GM12878 (cell line): ENCODE measurements around the gene CXXC5. TPM values are rescaled to one million over a fixed set of nuclear protein-coding genes. Genes with fewer than 3 reads are reported as not detected.

Experiments
- ATAC-seq: fragments of 200-7000 bp; cut with Tn5 transposase; 3 replicates; pipeline ENCODE4 v1.9.1; 2020; ENCODE audit warnings: mild to moderate bottlenecking, moderate library complexity
- BruUV-seq: library from RNA; stranded (reverse); fragments of 400-500 nt; replicated peaks from 2 replicates; lab custom pipeline; 2021; lab: Mats Ljungman, UMichigan
- CTCF ChIA-PET: fragments of 300-600 bp; sonication (Branson Sonifier 250); formaldehyde crosslinking; extraction: SDS; loops from one replicate; lab custom pipeline; 2021; ENCODE audit warnings: inconsistent platforms; lab: Yijun Ruan, JAX
- POLR2A ChIA-PET: fragments of 350-600 bp; formaldehyde crosslinking; extraction: SDS; loops from one replicate; lab custom pipeline; 2021; ENCODE audit warnings: inconsistent platforms; lab: Charles Lee
- RAD21 ChIA-PET: fragments of 300-600 bp; sonication (Branson Sonifier 250); formaldehyde crosslinking; loops from one replicate; lab custom pipeline; 2023; ENCODE audit warnings: antibody characterized with exemption; ENCODE audit not compliant: unreplicated experiment; lab: Charles Lee
- SMC1A ChIA-PET: fragments of 300-600 bp; sonication (Branson Sonifier 250); formaldehyde crosslinking; loops from one replicate; lab custom pipeline; 2023; ENCODE audit not compliant: unreplicated experiment, uncharacterized antibody; lab: Charles Lee
- DNase-seq: peaks from one replicate; pipeline ENCODE4 v3.0.0-alpha.2; 2011; ENCODE audit warnings: low read depth, low spot score
- FAIRE-seq: peaks from 3 replicates; lab custom pipeline; 2011; peaks lifted over from hg19 to GRCh38; lab: Jason Lieb, UNC
- H2AFZ ChIP-seq: 2 replicates; pipeline ENCODE4 v1.6.0; 2011; ENCODE audit warnings: low read depth, low read length, control low read depth; ENCODE audit not compliant: control insufficient read depth
- H3K27ac ChIP-seq: 2 replicates; pipeline ENCODE4 v1.5.1; 2011; ENCODE audit warnings: control low read depth; ENCODE audit not compliant: control insufficient read depth, insufficient read depth
- H3K27me3 ChIP-seq, 2 experiments: replicated peaks in 1 of 2; 2 replicates each; pipeline versions ENCODE4 v1.6.0 to v1.6.1; 2011; ENCODE audit warnings: low read length in 1 of 2; ENCODE audit not compliant: control insufficient read depth in 2 of 2, insufficient read depth in 2 of 2
- H3K36me3 ChIP-seq, 2 experiments: 2 replicates each; pipeline ENCODE4 v1.5.1; 2011; ENCODE audit warnings: low read length in 1 of 2; ENCODE audit not compliant: control insufficient read depth in 2 of 2, insufficient read depth in 2 of 2
- H3K4me1 ChIP-seq: 2 replicates; pipeline ENCODE4 v1.6.1; 2011; ENCODE audit warnings: mild to moderate bottlenecking, low read length, moderate library complexity, mixed read lengths; ENCODE audit not compliant: control insufficient read depth, insufficient read depth
- H3K4me2 ChIP-seq: 2 replicates; pipeline ENCODE4 v1.6.0; 2011; ENCODE audit warnings: control low read depth; ENCODE audit not compliant: control insufficient read depth, insufficient read depth
- H3K4me3 ChIP-seq: fragments of 200-600 bp; sonication (generic); 2 replicates; pipeline ENCODE4 v1.5.1; 2016
- H3K79me2 ChIP-seq: 2 replicates; pipeline ENCODE4 v1.6.0; 2011; ENCODE audit warnings: low read length; ENCODE audit not compliant: control insufficient read depth, insufficient read depth
- H3K9ac ChIP-seq: 2 replicates; pipeline ENCODE4 v1.8.0; 2011; ENCODE audit warnings: low read length, control low read depth, mixed read lengths; ENCODE audit not compliant: control insufficient read depth, insufficient read depth
- H3K9me3 ChIP-seq: replicated peaks from 3 replicates; pipeline ENCODE4 v1.5.1; 2011; ENCODE audit warnings: mild to moderate bottlenecking, low read length; ENCODE audit not compliant: control insufficient read depth, insufficient read depth
- H4K20me1 ChIP-seq: 2 replicates; pipeline ENCODE4 v1.6.0; 2011; ENCODE audit not compliant: control insufficient read depth, insufficient read depth
- BMI1 ChIP-seq: fragments of 450-650 bp; IDR thresholded peaks from 2 replicates; pipeline ENCODE4 v1.6.1; 2016; ENCODE audit warnings: mild to moderate bottlenecking, moderate library complexity, borderline replicate concordance
- CBFB ChIP-seq: IDR thresholded peaks from 2 replicates; pipeline ENCODE4 v1.6.1; 2016; ENCODE audit warnings: antibody characterized with exemption, low read depth
- CHD2 ChIP-seq: IDR thresholded peaks from 2 replicates; pipeline ENCODE4 v1.6.1; 2011; ENCODE audit warnings: low read depth, low read length, improper control_type of control experiment, borderline replicate concordance
- CREB1 ChIP-seq: IDR thresholded peaks from 2 replicates; pipeline ENCODE4 v1.6.1; 2012; ENCODE audit warnings: low read depth, mild to moderate bottlenecking, inconsistent platforms
- ELK1 ChIP-seq: IDR thresholded peaks from 2 replicates; pipeline ENCODE4 v1.6.1; 2012; ENCODE audit warnings: low read depth, low read length, improper control_type of control experiment
- HDAC2 ChIP-seq: fragments of 200-600 bp; sonication (generic); IDR thresholded peaks from 2 replicates; pipeline ENCODE4 v1.6.1; 2017
- MYB ChIP-seq: fragments of 150-350 bp; IDR thresholded peaks from 2 replicates; pipeline ENCODE4 v1.6.1; 2014; ENCODE audit warnings: mild to moderate bottlenecking, low read depth, low read length, borderline replicate concordance
- NFYA ChIP-seq: IDR thresholded peaks from 2 replicates; pipeline ENCODE4 v1.6.1; 2011; ENCODE audit warnings: low read depth, mild to moderate bottlenecking, low read length, improper control_type of control experiment, borderline replicate concordance
- PML ChIP-seq: IDR thresholded peaks from 2 replicates; pipeline ENCODE4 v1.6.1; 2012; ENCODE audit warnings: low read length, inconsistent platforms
- RBBP5 ChIP-seq: fragments of 200-600 bp; sonication (generic); conservative IDR thresholded peaks from 2 replicates; pipeline ENCODE4 v1.6.1; 2016
- RCOR1 ChIP-seq: conservative IDR thresholded peaks from 2 replicates; pipeline ENCODE4 v1.6.1; 2012; ENCODE audit warnings: low read depth, low read length, improper control_type of control experiment
- RFX5 ChIP-seq: IDR thresholded peaks from 2 replicates; pipeline ENCODE4 v1.6.1; 2011; ENCODE audit warnings: low read depth, low read length, improper control_type of control experiment
- RUNX3 ChIP-seq: IDR thresholded peaks from 2 replicates; pipeline ENCODE4 v1.6.1; 2012; ENCODE audit warnings: low read length, inconsistent platforms
- SUPT20H ChIP-seq: IDR thresholded peaks from 2 replicates; pipeline ENCODE4 v1.6.1; 2011; ENCODE audit warnings: low read depth, mild to moderate bottlenecking, low read length, moderate library complexity, borderline replicate concordance; ENCODE audit not compliant: control insufficient read depth
- TAF1 ChIP-seq: IDR thresholded peaks from 2 replicates; pipeline ENCODE4 v1.6.1; 2011; ENCODE audit warnings: mild to moderate bottlenecking, low read depth, low read length, borderline replicate concordance
- TBL1XR1 ChIP-seq: IDR thresholded peaks from 2 replicates; pipeline ENCODE4 v1.6.1; 2012; ENCODE audit warnings: low read depth, low read length, improper control_type of control experiment
- TCF7 ChIP-seq: IDR thresholded peaks from 2 replicates; pipeline ENCODE4 v1.6.1; 2014; ENCODE audit warnings: antibody characterized with exemption, borderline replicate concordance
- WGBS: methylation state at CpG from one replicate; pipeline ENCODE4 v1.1.6; 2016; ENCODE audit warnings: low lambda C conversion rate; ENCODE audit not compliant: insufficient replicate concordance, insufficient coverage; ENCODE audit errors: missing lambda C conversion rate; 5-methylcytosine and 5-hydroxymethylcytosine counted together
- in situ Hi-C: fragments of 300-500 bp; cut with MboI; formaldehyde crosslinking; loops from 9 replicates; pipeline ENCODE4 v1.14.3; 2018; ENCODE audit warnings: mixed read lengths
- intact Hi-C: fragments of 100-400 bp; cut with micrococcal nuclease; formaldehyde crosslinking; loops from one replicate; pipeline ENCODE4 v1.14.2; 2022; ENCODE audit not compliant: unreplicated experiment
- polyA plus RNA-seq, 11 experiments: library from polyadenylated mRNA; depleted of rRNA in 4 of 11; unstranded in 6 of 11; stranded (reverse) in 5 of 11; fragments of >200 nt; fragmentation: Nextera tagmentation in 4 of 11; fragmentation: Illumina TruSeq in 1 of 11; extraction: Ambion mirVana in 4 of 11; extraction: Trizol in 1 of 11; gene quantifications; 1 replicate in 1 of 11; 2 replicates in 10 of 11; pipeline versions ENCODE4 v1.2.1 to v1.2.3, GENCODE V29; 2011 to 2016; ENCODE audit warnings: inconsistent platforms in 2 of 11, missing spikeins in 2 of 11, low read depth in 1 of 11
- total RNA-seq, 4 experiments: library from RNA; depleted of rRNA in 3 of 4; stranded (reverse); fragments of >200 nt in 3 of 4; fragmentation: Illumina TruSeq in 1 of 4; extraction: Trizol in 1 of 4; gene quantifications; 2 replicates each; pipeline versions ENCODE4 v1.2.1 to v1.2.3, GENCODE V29; 2013 to 2021

The CXXC5 gene
- total and polyA plus RNA-seq, 10 of the 15 experiments (the other 5 are each of a cell fraction or from before 2014, with no cell fraction given): 1.8 to 90.8 (median 40.7) TPM

GRCh38 chr5:139641116-139642080 lies 6.8 kb upstream of the CXXC5 start:
- H3K36me3 ChIP-seq: no peaks in the 10 kb centered on the region
- no peak for FAIRE-seq
- BruUV-seq: no TSS peak
- H3K4me3 ChIP-seq: no peak overlapping the region
- H4K20me1 ChIP-seq: no peaks in the 10 kb centered on the region
- no peak overlapping the region for H3K9ac ChIP-seq
- no peaks in the 10 kb centered on the region for H3K9me3 ChIP-seq
- intact Hi-C loops (no loop called here), in situ Hi-C loops (no loop called here)
- ChIA-PET POLR2A (interaction anchor here (9.8 kb wide), 1 partner anchor 24 kb away, joined by 163 read pairs; no protein-coding TSS in a partner anchor), SMC1A (interaction anchor here (0.6 kb wide), 1 partner anchor 11 kb away, joined by 3 read pairs; no protein-coding TSS in a partner anchor), CTCF (interaction anchor here (0.6 to 1.3 kb wide), 4 partner anchors 8 to 125 kb away, joined by 3 to 4 read pairs (median 3); no protein-coding TSS in a partner anchor), RAD21 (no interaction called here)
- no peak overlapping the region for H3K27ac ChIP-seq
- no peak overlapping the region for H2AFZ ChIP-seq
- peaks cover 32% of the 10 kb centered on the region for H3K4me1 ChIP-seq
- 95% methylated on average over 6 of the region's 6 CpGs for WGBS
- H3K27me3 ChIP-seq: no peaks in the 10 kb centered on the region
- H3K79me2 ChIP-seq: peaks cover 2% of the 10 kb centered on the region
- no peak for ATAC-seq
- TF ChIP-seq CHD2 (no peak), RUNX3 (no peak), SUPT20H (no peak), PML (no peak), RFX5 (no peak), NFYA (no peak), CBFB (no peak), ELK1 (no peak), RCOR1 (no peak), TAF1 (no peak), TCF7 (no peak), RBBP5 (no peak), CREB1 (no peak), TBL1XR1 (no peak), MYB (no peak), HDAC2 (no peak), BMI1 (no peak)
- DNase-seq: no peak
- no peak overlapping the region for H3K4me2 ChIP-seq
